Hematopoietic multipotent progenitor cell treated with erythropoietin and hydrocortisone succinate and interleukin-3 and kit ligand, for 15 days (in vitro differentiated cells): ENCODE measurements around the gene XRCC3.
A peak's percentile ranks its signal among the peaks of the same experiment; 100 is the strongest.

Experiments
- DNase-seq: peaks from one replicate; pipeline ENCODE4 v3.0.0-alpha.2; 2015; ENCODE audit warnings: low spot score

Gene XRCC3

GRCh38 chr14:103738701-103739451 lies 23.6 kb upstream of the XRCC3 start:
- DNase-seq: no peak

DNA sequence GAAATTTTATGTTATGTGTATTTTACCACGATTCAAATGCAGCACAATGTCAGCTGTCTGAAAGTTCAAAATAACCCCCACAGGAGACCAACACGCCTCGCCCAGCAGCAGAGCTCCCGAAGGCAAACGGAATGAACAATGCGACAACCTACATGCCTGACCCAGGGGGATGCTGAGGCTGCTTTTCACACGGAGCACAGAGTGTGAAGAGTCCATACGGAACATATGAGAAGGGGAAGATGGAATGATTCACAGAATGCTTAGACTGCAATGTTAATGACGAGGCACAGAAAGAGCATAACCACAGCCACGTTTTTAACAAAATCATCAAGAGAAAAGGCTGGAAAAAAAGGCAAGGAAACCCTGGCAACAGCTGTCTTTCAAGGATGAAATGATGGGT lies 22.9 kb upstream of the XRCC3 start:
- DNase-seq: no peak

DNA sequence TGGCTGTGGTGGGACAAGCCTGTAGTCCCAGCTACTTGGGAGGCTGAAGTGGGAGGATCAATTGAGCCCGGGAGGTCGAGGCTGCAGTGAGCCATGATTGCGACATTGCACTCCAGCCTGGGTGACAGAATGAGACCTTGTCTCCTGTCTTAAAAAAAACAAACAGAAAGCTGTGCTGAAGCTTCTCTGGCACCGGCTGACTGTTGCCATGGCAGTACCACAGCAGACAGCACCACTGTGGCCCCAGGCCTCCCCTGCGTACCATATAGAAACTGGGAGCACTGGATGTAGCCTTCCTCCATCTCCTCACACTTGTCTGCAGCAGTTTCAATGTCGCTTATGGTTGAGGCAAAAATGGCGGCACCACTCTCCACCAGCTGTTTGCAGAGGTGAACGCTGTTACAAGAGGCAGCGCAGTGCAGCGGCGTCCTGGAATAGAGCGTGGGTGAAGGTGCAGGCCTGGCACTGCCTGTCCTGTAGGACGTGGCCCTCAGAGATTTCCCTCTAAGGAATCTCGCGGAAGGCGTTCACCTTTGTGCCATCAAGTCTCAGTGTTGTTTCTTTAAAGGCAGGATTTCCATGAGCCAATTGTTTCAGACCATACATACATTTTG lies 22.3 kb upstream of the XRCC3 start:
- DNase-seq: no peak

DNA sequence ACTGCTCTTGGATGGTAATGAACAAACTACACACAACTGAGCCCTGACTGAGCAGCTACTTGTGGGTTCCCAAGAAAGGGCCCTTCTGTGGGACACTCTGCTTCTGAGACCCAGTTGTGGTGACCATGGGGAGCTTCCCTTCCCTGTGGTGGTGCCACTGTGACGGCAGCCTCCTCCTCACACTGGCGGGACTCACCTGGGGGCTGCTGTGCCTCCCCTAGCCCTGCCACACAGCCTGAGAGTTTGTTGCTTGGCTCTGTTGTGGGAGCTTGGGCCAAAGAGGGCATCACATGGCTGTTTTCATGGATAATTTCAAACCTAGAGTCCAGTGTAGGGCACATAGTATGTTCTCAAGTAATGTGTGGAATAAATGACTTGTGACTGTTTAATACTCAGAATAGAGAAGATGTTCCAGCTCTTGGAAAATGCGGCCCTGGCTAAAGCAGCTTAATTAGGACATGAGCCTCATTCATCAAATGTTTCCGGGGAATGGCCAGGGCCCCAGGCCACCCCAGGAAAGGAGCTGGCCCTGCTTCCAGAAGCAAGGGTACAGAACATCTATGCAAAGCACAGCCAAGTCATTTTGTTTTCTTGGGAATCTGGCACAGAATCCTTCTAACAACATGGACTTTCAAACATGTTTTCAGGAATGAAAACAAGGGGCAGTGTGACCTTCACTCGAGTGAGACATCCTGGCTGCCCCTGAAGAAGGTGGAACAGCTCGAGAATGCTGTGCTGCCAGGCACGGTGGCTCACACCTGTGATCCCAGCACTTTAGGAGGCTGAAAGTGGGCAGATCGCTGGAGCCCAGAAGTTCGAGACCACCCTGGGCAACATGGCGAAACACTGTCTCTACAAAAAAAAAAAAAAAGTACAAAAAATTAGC lies 21.5 kb upstream of the XRCC3 start:
- no peak for DNase-seq

GRCh38 chr14:103735815-103736545 lies 20.7 kb upstream of the XRCC3 start:
- DNase-seq: no peak

- DNase-seq: no peak
Measured at GRCh38 chr14:103735439-103735814, 20.2 kb upstream of the XRCC3 start.

- no peak for DNase-seq
Measured at GRCh38 chr14:103735022-103735421, 19.8 kb upstream of the XRCC3 start.

DNA sequence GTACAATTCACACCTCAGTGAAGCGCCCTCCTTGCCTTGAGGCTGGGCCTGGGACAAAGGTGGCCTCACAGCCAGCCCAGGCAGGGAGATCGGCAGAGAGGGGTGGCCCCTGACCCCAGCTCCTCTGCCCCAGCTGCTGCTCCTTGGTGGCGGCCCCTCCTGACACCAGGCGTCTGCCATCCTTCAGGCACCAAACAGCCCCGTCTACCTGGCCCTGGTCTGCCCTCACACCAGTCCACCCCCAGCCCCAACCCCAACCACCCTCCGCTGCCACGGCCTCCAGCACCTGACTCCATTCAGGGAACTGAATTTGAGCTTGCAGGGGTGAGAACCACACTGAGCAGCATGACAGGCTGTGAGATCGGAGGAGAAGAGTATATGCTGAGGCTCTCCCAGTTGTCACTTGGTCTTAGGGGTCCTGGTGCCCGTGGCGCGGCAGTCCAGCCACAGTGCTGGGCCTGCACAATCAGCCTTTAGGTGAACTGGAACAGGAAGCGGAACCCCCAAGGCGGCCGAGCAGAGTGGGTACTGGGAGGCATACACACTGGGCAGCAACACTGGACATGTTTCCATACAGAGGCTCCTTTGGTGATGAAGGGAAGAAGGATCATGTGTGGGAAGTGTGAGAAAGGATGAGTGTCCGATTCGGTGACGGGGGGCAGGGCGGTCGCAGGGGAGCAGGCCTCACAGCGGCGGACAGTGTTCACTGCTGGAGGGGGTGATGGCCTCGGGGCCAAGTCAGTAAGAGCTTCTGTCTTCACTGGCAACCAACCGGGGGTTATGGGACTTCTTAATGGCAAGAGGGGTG lies 19.0 kb upstream of the XRCC3 start:
- no peak for DNase-seq

GRCh38 chr14:103733651-103734050 lies 18.4 kb upstream of the XRCC3 start:
- no peak for DNase-seq

- DNase-seq: no peak
Measured at GRCh38 chr14:103732868-103733620, 17.8 kb upstream of the XRCC3 start.

DNA sequence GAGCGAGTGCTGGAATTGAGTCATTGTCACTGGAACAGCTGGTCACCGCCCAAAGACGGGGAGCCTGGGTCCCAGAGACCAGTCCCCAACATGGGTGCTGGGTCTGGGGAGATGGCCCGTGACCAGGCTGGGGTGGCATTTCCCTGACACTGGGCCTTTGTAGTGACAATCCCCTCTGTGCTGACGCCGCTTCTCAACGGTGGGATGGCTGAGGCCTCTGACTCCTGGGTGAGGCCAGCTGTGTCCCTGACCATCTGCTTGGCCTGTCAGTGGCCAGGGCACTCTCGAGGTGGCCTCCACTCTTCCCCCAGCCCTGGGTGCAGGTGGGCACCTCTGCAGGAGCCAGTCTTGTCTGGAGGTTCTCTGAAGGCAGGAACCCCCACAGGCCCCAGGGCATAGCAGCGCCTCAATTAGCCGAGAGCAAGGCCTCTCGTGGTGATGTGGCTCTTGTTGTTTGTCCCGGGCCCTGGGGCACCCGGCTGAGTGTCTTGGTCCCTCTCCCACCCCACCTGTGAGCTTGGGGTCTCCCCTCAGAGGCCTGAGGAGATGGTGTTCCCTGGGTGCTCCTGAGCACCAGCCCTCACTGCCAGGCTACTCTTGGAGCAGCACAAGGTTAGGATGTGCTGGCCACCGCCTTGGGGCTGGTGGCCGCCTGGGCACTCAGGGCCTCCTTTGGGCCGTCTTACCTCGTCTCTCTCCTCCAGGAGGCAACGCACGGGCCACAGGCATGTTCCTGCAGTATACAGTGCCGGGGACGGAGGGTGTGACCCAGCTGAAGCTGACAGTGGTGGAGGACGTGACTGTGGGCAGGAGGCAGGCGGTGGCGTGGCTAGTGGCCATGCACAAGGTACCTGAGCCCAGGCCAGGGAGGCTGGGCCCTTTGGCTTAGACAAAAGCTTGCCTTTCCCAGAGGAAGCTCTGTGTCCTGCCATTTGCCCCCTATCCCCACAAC lies 16.9 kb upstream of the XRCC3 start:
- no peak for DNase-seq

DNA sequence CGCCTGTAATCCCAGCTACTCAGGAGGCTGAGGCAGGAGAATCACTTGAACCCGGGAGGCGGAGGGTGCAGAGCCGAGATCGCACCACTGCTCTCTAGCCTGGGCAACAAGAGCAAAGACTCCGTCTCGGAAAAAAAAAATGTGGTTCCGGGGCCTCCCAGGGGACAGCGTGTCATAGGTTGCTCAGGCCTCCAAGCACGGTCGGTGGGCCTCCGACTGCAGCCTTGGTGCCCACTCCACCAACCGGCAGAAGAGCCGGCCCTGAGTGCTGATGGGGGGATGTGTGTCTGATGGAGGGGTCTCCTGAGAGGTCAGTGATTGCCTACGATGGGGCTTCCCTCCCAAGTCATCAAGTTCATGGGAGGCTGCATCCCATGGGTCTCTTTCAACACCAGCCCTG lies 16.2 kb upstream of the XRCC3 start:
- DNase-seq: no peak

- peak; percentile 98 for DNase-seq
Measured at GRCh38 chr14:103730490-103731035, 15.3 kb upstream of the XRCC3 start.

- DNase-seq: peak; percentile 79
Measured at GRCh38 chr14:103729496-103730448, 14.5 kb upstream of the XRCC3 start.

DNA sequence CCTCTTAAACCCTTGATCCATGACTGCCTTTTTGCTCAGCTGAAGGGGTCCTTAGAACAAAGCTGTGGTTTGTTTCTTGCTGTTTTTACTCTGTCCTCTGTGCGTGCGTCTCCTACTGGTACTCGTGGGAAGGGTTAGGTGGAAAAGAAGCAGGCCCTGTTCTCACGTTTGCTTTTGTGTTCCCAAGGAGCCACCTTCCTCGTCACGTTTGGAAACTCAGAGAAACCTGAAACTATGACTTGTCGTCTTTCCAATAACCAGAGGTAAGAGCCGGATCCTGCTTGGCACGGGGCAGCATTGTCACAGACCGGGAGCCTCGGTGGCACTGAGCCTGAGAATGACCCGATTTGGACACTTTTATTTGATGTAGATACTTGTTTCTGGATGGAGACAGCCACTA lies 13.5 kb upstream of the XRCC3 start:
- DNase-seq: no peak

GRCh38 chr14:103728141-103728540 lies 12.9 kb upstream of the XRCC3 start:
- no peak for DNase-seq

DNA sequence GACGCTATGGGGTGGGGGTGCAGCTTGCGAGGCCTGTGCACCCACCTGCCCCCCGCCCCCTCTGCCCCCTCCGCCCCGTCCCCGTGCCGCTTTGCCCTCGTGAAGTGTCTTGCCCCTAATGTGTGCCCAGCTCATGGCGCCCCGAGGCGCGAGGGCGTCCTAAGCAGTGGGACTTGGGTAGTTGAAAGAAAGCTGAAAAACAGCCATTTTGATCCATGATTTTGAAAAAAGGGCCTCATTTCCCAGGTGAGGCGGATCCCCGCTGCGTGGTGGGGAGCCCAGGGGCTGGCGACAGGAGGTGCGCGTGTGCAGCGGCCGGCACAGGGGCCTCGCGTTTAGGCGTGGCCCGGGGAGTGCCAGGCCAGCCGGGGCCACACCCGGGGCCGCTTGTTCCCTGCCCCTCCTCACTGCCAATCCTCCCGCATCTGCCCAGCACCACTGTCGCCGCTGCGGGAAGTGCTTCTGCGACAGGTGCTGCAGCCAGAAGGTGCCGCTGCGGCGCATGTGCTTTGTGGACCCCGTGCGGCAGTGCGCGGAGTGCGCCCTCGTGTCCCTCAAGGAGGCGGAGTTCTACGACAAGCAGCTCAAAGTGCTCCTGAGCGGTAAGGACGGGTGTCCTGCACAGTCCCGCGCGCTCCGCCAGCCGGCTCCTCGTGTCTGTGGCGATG lies 12.2 kb upstream of the XRCC3 start:
- no peak for DNase-seq
